ENCODE data around the gene EFNB3.

The EFNB3 gene

GRCh38 chr17:7704601-7705268 is at the start of gene EFNB3:
Gene EFNB3 (plus strand): TSS chr17:7705202. CDS start chr17:7705599, 397 bp downstream.
- DNase-seq (ENCODE audit: low spot score): peak; percentile 43

GRCh38 chr17:7655541-7655840 is 49.5 kb upstream of the EFNB3 start:
- DNase-seq (ENCODE audit: low spot score): no peak

- DNase-seq (ENCODE audit: low spot score): no peak
These were observed 47.9 kb upstream of the EFNB3 start for GRCh38 chr17:7656958-7657609.

GRCh38 chr17:7667656-7668406 is 37.2 kb upstream of the EFNB3 start:
- DNase-seq (ENCODE audit: low spot score): peak; percentile 7

- DNase-seq (ENCODE audit: low spot score): no peak
These were observed 36.5 kb upstream of the EFNB3 start for GRCh38 chr17:7668482-7668881.

GRCh38 chr17:7673239-7673638 is 31.8 kb upstream of the EFNB3 start:
- DNase-seq (ENCODE audit: low spot score): no peak

- peak; percentile 3 for DNase-seq (ENCODE audit: low spot score)
These were observed 30.1 kb upstream of the EFNB3 start for GRCh38 chr17:7674934-7675333.

- DNase-seq (ENCODE audit: low spot score): peak; percentile 5
These were observed 28.5 kb upstream of the EFNB3 start for GRCh38 chr17:7676533-7676932.

GRCh38 chr17:7677388-7678067 is 27.5 kb upstream of the EFNB3 start:
- DNase-seq (ENCODE audit: low spot score): no peak

GRCh38 chr17:7684851-7685532 is 20.0 kb upstream of the EFNB3 start:
- no peak for DNase-seq (ENCODE audit: low spot score)

GRCh38 chr17:7685533-7686221 is 19.3 kb upstream of the EFNB3 start:
- peak; percentile 94 for DNase-seq (ENCODE audit: low spot score)

- peak; percentile 81 for DNase-seq (ENCODE audit: low spot score)
These were observed 18.6 kb upstream of the EFNB3 start for GRCh38 chr17:7686222-7687071.

GRCh38 chr17:7687072-7687907 is 17.7 kb upstream of the EFNB3 start, which contains the start of gene TP53:
Gene TP53 (minus strand): TSS chr17:7687490. CDS start chr17:7676594, 10,896 bp downstream.
- peak; percentile 77 for DNase-seq (ENCODE audit: low spot score)

GRCh38 chr17:7687908-7688807 is 16.8 kb upstream of the EFNB3 start, which contains the start of gene WRAP53:
Gene WRAP53 (plus strand): TSS chr17:7688477. CDS start chr17:7688649, 172 bp downstream.
- DNase-seq (ENCODE audit: low spot score): peak; percentile 96

- no peak for DNase-seq (ENCODE audit: low spot score)
These were observed 16.1 kb upstream of the EFNB3 start for GRCh38 chr17:7688808-7689316.

GRCh38 chr17:7695586-7695985 is 9.4 kb upstream of the EFNB3 start:
- no peak for DNase-seq (ENCODE audit: low spot score)

- no peak for DNase-seq (ENCODE audit: low spot score)
These were observed 7.0 kb upstream of the EFNB3 start for GRCh38 chr17:7697828-7698588.
